Neural cell (in vitro differentiated cells): ENCODE data around the gene FHOD3. TPM values are rescaled to one million over a fixed set of nuclear protein-coding genes. Genes with fewer than 3 reads are reported as not detected.

Source experiments
- H2AFZ ChIP-seq: fragments of 200-600, 300-800 bp; sonication (generic), shearing (Covaris generic); 2 replicates; pipeline ENCODE4 v1.6.0; 2014; ENCODE audit warnings: low read depth, mild to moderate bottlenecking, antibody characterized with exemption, low read length, moderate library complexity
- H3F3A ChIP-seq: fragments of 200-600 bp; shearing (Covaris generic); 2 replicates; pipeline ENCODE4 v1.6.1; 2016; ENCODE audit warnings: mild to moderate bottlenecking, moderate library complexity, mixed read lengths, antibody characterized with exemption, low read length; ENCODE audit not compliant: insufficient read depth, poor library complexity, severe bottlenecking
- H3K27ac ChIP-seq: fragments of 200-600, 300-800 bp; sonication (generic), shearing (Covaris generic); 2 replicates; pipeline ENCODE4 v1.5.1; 2014; ENCODE audit warnings: mild to moderate bottlenecking, low read length, moderate library complexity
- H3K27me3 ChIP-seq: fragments of 300-800, 200-600 bp; sonication (generic), shearing (Covaris generic); 2 replicates; pipeline ENCODE4 v1.6.0; 2014; ENCODE audit warnings: mild to moderate bottlenecking, low read depth, low read length, moderate library complexity; ENCODE audit not compliant: insufficient read depth
- H3K36me3 ChIP-seq: fragments of 300-800, 200-600 bp; sonication (generic), shearing (Covaris generic); 2 replicates; pipeline ENCODE4 v1.5.1; 2014; ENCODE audit warnings: mild to moderate bottlenecking, antibody characterized with exemption, low read length, moderate library complexity; ENCODE audit not compliant: insufficient read depth
- H3K4me2 ChIP-seq: fragments of 300-800, 200-600 bp; sonication (generic), shearing (Covaris generic); 2 replicates; pipeline ENCODE4 v1.6.0; 2014; ENCODE audit warnings: mild to moderate bottlenecking, low read length
- H3K4me3 ChIP-seq: fragments of 300-800, 200-600 bp; sonication (generic), shearing (Covaris generic); 2 replicates; pipeline ENCODE4 v1.5.1; 2014; ENCODE audit warnings: mild to moderate bottlenecking, low read length, moderate library complexity
- H3K79me2 ChIP-seq: fragments of 200-600 bp; shearing (Covaris generic); replicated peaks from 2 replicates; pipeline ENCODE4 v1.6.0; 2014; ENCODE audit warnings: mild to moderate bottlenecking, low read length, moderate library complexity; ENCODE audit not compliant: insufficient read depth
- H3K9ac ChIP-seq: fragments of 300-800, 200-600 bp; sonication (generic), shearing (Covaris generic); 2 replicates; pipeline ENCODE4 v1.6.1; 2016; ENCODE audit warnings: mild to moderate bottlenecking, low read length, mixed read lengths
- H3K9me2 ChIP-seq: fragments of 200-600 bp; shearing (Covaris generic); 2 replicates; pipeline ENCODE4 v1.6.1; 2016; ENCODE audit warnings: mild to moderate bottlenecking, low read length, mixed read lengths; ENCODE audit not compliant: insufficient read depth
- H3K9me3 ChIP-seq: fragments of 200-600, 300-800 bp; sonication (generic), shearing (Covaris generic); 2 replicates; pipeline ENCODE4 v1.6.1; 2016; ENCODE audit warnings: mild to moderate bottlenecking, mixed run types, low read length, moderate library complexity, mixed read lengths
- H4K20me1 ChIP-seq: fragments of 200-600 bp; shearing (Covaris generic); 2 replicates; pipeline ENCODE4 v1.6.1; 2016; ENCODE audit warnings: mild to moderate bottlenecking, mixed run types; ENCODE audit not compliant: insufficient read depth
- EP300 ChIP-seq: fragments of 450-650 bp; conservative IDR thresholded peaks from 2 replicates; pipeline ENCODE4 v1.6.1; 2014; ENCODE audit warnings: antibody characterized with exemption, mild to moderate bottlenecking, moderate library complexity; ENCODE audit not compliant: poor library complexity, severe bottlenecking
- EZH2 ChIP-seq: fragments of 200-600, 300-800 bp; shearing (Covaris generic), sonication (generic); IDR thresholded peaks from 2 replicates; pipeline ENCODE4 v1.6.1; 2014; ENCODE audit warnings: antibody characterized with exemption, low read length, borderline replicate concordance, mild to moderate bottlenecking; ENCODE audit not compliant: insufficient read depth, poor library complexity, severe bottlenecking
- MXI1 ChIP-seq: fragments of 450-650 bp; conservative IDR thresholded peaks from 2 replicates; pipeline ENCODE4 v1.6.1; 2014; ENCODE audit warnings: antibody characterized with exemption, mild to moderate bottlenecking; ENCODE audit not compliant: poor library complexity, severe bottlenecking
- POLR2AphosphoS5 ChIP-seq: IDR thresholded peaks from 2 replicates; pipeline ENCODE4 v1.6.1; 2012
- RAD21 ChIP-seq: fragments of 450-650 bp; conservative IDR thresholded peaks from 2 replicates; pipeline ENCODE4 v1.6.1; 2014; ENCODE audit warnings: antibody characterized with exemption, mild to moderate bottlenecking, moderate library complexity
- SMC3 ChIP-seq: fragments of 450-650 bp; conservative IDR thresholded peaks from 2 replicates; pipeline ENCODE4 v1.6.1; 2014; ENCODE audit warnings: antibody characterized with exemption, mild to moderate bottlenecking, moderate library complexity; ENCODE audit not compliant: poor library complexity
- TAF1 ChIP-seq: IDR thresholded peaks from 2 replicates; pipeline ENCODE4 v1.6.1; 2012; ENCODE audit warnings: low read depth
- polyA plus RNA-seq: library from polyadenylated mRNA; depleted of rRNA; stranded (reverse); fragments of >200 nt; gene quantifications from 2 replicates; pipeline ENCODE4 v1.2.3, GENCODE V29; 2014
- TF ChIP-seq, protein P1 (sequence below): IDR thresholded peaks from 2 replicates; pipeline ENCODE4 v1.6.1; 2012; ENCODE audit warnings: borderline replicate concordance
- TF ChIP-seq, protein P2 (sequence below): fragments of 450-650 bp; IDR thresholded peaks from 2 replicates; pipeline ENCODE4 v1.5.1; 2014; ENCODE audit warnings: antibody characterized with exemption, mild to moderate bottlenecking, moderate library complexity; ENCODE audit not compliant: poor library complexity, severe bottlenecking

The FHOD3 gene
- polyA plus RNA-seq, 1 donor from 2014 or later: 19.4 TPM

DNA sequence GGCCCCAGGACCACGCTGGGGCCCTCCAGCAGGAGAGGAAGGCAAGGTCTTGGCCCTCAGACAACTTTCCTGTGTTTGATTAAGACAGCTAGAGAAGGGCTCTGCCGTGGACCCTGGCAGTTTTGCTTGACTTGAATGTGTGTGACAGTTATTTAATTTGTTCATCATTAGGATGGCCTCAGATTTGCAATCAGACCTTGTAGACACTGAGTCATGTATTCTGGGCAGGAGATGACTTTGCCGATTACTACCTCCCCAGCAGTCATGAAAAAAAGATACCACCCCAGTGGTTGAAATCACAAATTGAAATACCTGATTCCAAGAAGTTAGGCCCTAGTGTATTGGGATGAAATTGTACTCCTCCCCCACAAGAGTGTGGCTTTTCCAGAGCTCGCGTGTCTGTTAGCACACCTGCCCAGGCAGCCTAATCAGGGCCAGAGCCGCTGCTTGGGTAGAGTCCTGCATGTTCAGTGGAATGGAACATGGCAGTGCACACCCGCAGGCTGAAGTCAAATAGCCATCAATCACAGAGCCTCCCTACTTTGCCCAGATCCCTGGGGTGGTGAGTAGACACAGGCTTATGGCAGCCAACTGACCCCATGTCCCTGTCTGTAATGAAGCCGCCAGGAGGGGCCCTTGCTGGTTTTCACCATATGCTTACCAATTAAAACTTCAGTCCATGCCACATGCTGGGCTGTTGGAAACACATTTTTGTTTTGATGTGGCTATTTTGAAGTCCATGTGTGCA, 408.8 kb downstream of the FHOD3 start:
- H3K9ac ChIP-seq: no peak overlapping the region
- no peaks in the 10 kb centered on the region for H4K20me1 ChIP-seq
- TF ChIP-seq, protein P1, sequence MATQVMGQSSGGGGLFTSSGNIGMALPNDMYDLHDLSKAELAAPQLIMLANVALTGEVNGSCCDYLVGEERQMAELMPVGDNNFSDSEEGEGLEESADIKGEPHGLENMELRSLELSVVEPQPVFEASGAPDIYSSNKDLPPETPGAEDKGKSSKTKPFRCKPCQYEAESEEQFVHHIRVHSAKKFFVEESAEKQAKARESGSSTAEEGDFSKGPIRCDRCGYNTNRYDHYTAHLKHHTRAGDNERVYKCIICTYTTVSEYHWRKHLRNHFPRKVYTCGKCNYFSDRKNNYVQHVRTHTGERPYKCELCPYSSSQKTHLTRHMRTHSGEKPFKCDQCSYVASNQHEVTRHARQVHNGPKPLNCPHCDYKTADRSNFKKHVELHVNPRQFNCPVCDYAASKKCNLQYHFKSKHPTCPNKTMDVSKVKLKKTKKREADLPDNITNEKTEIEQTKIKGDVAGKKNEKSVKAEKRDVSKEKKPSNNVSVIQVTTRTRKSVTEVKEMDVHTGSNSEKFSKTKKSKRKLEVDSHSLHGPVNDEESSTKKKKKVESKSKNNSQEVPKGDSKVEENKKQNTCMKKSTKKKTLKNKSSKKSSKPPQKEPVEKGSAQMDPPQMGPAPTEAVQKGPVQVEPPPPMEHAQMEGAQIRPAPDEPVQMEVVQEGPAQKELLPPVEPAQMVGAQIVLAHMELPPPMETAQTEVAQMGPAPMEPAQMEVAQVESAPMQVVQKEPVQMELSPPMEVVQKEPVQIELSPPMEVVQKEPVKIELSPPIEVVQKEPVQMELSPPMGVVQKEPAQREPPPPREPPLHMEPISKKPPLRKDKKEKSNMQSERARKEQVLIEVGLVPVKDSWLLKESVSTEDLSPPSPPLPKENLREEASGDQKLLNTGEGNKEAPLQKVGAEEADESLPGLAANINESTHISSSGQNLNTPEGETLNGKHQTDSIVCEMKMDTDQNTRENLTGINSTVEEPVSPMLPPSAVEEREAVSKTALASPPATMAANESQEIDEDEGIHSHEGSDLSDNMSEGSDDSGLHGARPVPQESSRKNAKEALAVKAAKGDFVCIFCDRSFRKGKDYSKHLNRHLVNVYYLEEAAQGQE: no peak
- TF ChIP-seq POLR2AphosphoS5: no peak
- H3K36me3 ChIP-seq: no peaks in the 10 kb centered on the region
- H3K9me3 ChIP-seq: peaks cover 3% of the 10 kb centered on the region
- H3K79me2 ChIP-seq: no peaks in the 10 kb centered on the region
- H3K27me3 ChIP-seq: no peaks in the 10 kb centered on the region
- no peak overlapping the region for H3K27ac ChIP-seq
- H3K4me3 ChIP-seq: no peak overlapping the region
- H3F3A ChIP-seq: no peaks in the 10 kb centered on the region
- H3K4me2 ChIP-seq: no peak overlapping the region
- H3K9me2 ChIP-seq: no peaks in the 10 kb centered on the region
- H2AFZ ChIP-seq: no peak overlapping the region

DNA sequence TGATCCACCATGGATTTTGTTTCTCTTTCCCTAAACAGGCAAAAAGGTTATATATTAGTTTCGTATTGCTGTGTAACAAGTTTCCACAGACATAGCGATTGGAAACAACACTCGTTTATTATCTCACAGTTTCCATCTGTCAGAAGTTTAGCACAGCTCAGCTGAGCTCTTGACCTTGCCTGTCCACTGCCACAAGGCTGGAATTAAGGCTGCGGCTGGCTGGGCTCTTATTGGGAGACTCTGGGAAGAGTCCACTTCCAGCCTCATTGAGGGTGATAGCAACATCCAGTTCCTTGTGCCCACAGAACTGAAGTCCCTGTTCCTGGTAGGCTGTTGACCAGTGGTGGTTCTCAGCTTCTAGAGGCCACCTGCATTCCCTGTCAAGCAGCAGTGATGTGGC, 410.9 kb downstream of the FHOD3 start:
- H3K27me3 ChIP-seq: no peaks in the 10 kb centered on the region
- no peak overlapping the region for H3K4me3 ChIP-seq
- H3K9ac ChIP-seq: no peak overlapping the region
- no peak overlapping the region for H3K4me2 ChIP-seq
- no peaks in the 10 kb centered on the region for H3K36me3 ChIP-seq
- no peaks in the 10 kb centered on the region for H4K20me1 ChIP-seq
- no peaks in the 10 kb centered on the region for H3K9me2 ChIP-seq
- no peak overlapping the region for H2AFZ ChIP-seq
- peaks cover 1% of the 10 kb centered on the region for H3K9me3 ChIP-seq
- TF ChIP-seq TAF1: no peak
- TF ChIP-seq, protein P2, sequence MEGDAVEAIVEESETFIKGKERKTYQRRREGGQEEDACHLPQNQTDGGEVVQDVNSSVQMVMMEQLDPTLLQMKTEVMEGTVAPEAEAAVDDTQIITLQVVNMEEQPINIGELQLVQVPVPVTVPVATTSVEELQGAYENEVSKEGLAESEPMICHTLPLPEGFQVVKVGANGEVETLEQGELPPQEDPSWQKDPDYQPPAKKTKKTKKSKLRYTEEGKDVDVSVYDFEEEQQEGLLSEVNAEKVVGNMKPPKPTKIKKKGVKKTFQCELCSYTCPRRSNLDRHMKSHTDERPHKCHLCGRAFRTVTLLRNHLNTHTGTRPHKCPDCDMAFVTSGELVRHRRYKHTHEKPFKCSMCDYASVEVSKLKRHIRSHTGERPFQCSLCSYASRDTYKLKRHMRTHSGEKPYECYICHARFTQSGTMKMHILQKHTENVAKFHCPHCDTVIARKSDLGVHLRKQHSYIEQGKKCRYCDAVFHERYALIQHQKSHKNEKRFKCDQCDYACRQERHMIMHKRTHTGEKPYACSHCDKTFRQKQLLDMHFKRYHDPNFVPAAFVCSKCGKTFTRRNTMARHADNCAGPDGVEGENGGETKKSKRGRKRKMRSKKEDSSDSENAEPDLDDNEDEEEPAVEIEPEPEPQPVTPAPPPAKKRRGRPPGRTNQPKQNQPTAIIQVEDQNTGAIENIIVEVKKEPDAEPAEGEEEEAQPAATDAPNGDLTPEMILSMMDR: no peak
- TF ChIP-seq EZH2: no peak
- no peak for TF ChIP-seq MXI1
- TF ChIP-seq, protein P1: no peak
- no peak for TF ChIP-seq POLR2AphosphoS5
- TF ChIP-seq EP300: no peak
- no peak for TF ChIP-seq SMC3
- TF ChIP-seq RAD21: no peak
- H3K79me2 ChIP-seq: no peaks in the 10 kb centered on the region
- no peak overlapping the region for H3K27ac ChIP-seq
- no peaks in the 10 kb centered on the region for H3F3A ChIP-seq
